Type B pancreatic cell (in vitro differentiated cells): Measurements from ENCODE around the gene NOM1. TPM values are rescaled to one million over a fixed set of nuclear protein-coding genes. Genes with fewer than 3 reads are reported as not detected.

Experiments
- DNase-seq: peaks from one replicate; pipeline ENCODE4 v3.0.0; 2021; ENCODE audit warnings: mixed read lengths; ENCODE audit not compliant: unreplicated experiment; ENCODE audit errors: extremely low spot score
- H3K27ac Mint-ChIP-seq: 2 replicates; pipeline ENCODE4 v1.8.0; 2021; ENCODE audit warnings: mild to moderate bottlenecking, mixed read lengths
- H3K27me3 Mint-ChIP-seq: 2 replicates; pipeline ENCODE4 v1.8.0; 2021; ENCODE audit warnings: mixed read lengths
- H3K36me3 Mint-ChIP-seq: 2 replicates; pipeline ENCODE4 v1.8.0; 2021; ENCODE audit warnings: mixed read lengths
- H3K4me1 Mint-ChIP-seq: one replicate; pipeline ENCODE4 v1.8.0; 2021; ENCODE audit warnings: mixed read lengths; ENCODE audit not compliant: unreplicated experiment
- H3K4me3 Mint-ChIP-seq: 2 replicates; pipeline ENCODE4 v1.8.0; 2021; ENCODE audit warnings: mild to moderate bottlenecking, mixed read lengths
- H3K9me3 Mint-ChIP-seq: 2 replicates; pipeline ENCODE4 v1.8.0; 2021; ENCODE audit warnings: mixed read lengths
- CTCF ChIP-seq: fragments of 200-600 bp; sonication (generic); conservative IDR thresholded peaks from 2 replicates; pipeline ENCODE4 v1.5.0; 2021; ENCODE audit warnings: antibody characterized with exemption, mild to moderate bottlenecking
- total RNA-seq: library from RNA; stranded (reverse); gene quantifications from 2 replicates; pipeline ENCODE4 v1.2.1, GENCODE V29; 2021; ENCODE audit warnings: low replicate concordance

The NOM1 gene
- total RNA-seq, 1 donor from 2014 or later = 26.9 TPM

GRCh38 chr7:157008206-157009169, 59.0 kb downstream of the NOM1 start:
- Mint-ChIP-seq H3K36me3 (no peaks in the 10 kb centered on the region), H3K27me3 (peaks cover 82% of the 10 kb centered on the region), H3K27ac (peak overlapping the region; percentile 71), H3K9me3 (no peaks in the 10 kb centered on the region), H3K4me1 (peaks cover 10% of the 10 kb centered on the region), H3K4me3 (peak overlapping the region; percentile 85)
- TF ChIP-seq CTCF = no peak
- no peak for DNase-seq

- peak overlapping the region; percentile 85 for H3K4me3 Mint-ChIP-seq
- no peaks in the 10 kb centered on the region for H3K9me3 Mint-ChIP-seq
- H3K27ac Mint-ChIP-seq = peak overlapping the region; percentile 71
- DNase-seq = no peak
- H3K27me3 Mint-ChIP-seq = peaks cover 82% of the 10 kb centered on the region
- no peak for TF ChIP-seq CTCF
- H3K36me3 Mint-ChIP-seq = no peaks in the 10 kb centered on the region
- peaks cover 8% of the 10 kb centered on the region for H3K4me1 Mint-ChIP-seq
These were observed 59.8 kb downstream of the NOM1 start for GRCh38 chr7:157009170-157009777.

- no peaks in the 10 kb centered on the region for H3K9me3 Mint-ChIP-seq
- peaks cover 82% of the 10 kb centered on the region for H3K27me3 Mint-ChIP-seq
- no peak overlapping the region for H3K27ac Mint-ChIP-seq
These were observed 60.5 kb downstream of the NOM1 start for GRCh38 chr7:157009778-157010587.

GRCh38 chr7:157010588-157011332, 61.2 kb downstream of the NOM1 start, which contains the start of gene MNX1:
Gene MNX1, minus strand, starts transcription at chr7:157010663. Its CDS starts 313 bp downstream, at chr7:157010350.
- peak within 1 kb of the TSS; percentile 8 for H3K27ac Mint-ChIP-seq
- no peak for DNase-seq

More at GRCh38 chr7:157009778-157010587, 60.5 kb downstream of the NOM1 start:
- H3K4me1 Mint-ChIP-seq = peaks cover 6% of the 10 kb centered on the region
- DNase-seq = no peak
- TF ChIP-seq CTCF = no peak
- H3K36me3 Mint-ChIP-seq = no peaks in the 10 kb centered on the region
- H3K4me3 Mint-ChIP-seq = peak overlapping the region; percentile 85

More at GRCh38 chr7:157010588-157011332, 61.2 kb downstream of the NOM1 start, which contains the start of gene MNX1:
- H3K36me3 Mint-ChIP-seq = no peaks in the 10 kb centered on the region
- no peak for TF ChIP-seq CTCF
- H3K9me3 Mint-ChIP-seq = no peaks in the 10 kb centered on the region
- H3K27me3 Mint-ChIP-seq = peaks cover 85% of the 10 kb centered on the region
- peaks cover 6% of the 10 kb centered on the region for H3K4me1 Mint-ChIP-seq
- H3K4me3 Mint-ChIP-seq = peak within 1 kb of the TSS; percentile 85
